Activated CD8-positive, alpha-beta memory T cell treated with anti-CD3 and anti-CD28 coated beads for 36 hours (primary cell): ENCODE measurements around the gene UPK1A. TPM values are rescaled to one million over a fixed set of nuclear protein-coding genes. Genes with fewer than 3 reads are reported as not detected.

Experiments used
- CTCF ChIA-PET: fragments of 350-600 bp; sonication (Branson Sonifier 250); formaldehyde crosslinking; loops from one replicate; lab custom pipeline; 2021; ENCODE audit warnings: antibody characterized with exemption; lab: Charles Lee
- POLR2A ChIA-PET: fragments of 350-600 bp; sonication (Branson Sonifier 250); formaldehyde crosslinking; loops from one replicate; lab custom pipeline; 2021; ENCODE audit warnings: antibody characterized with exemption; lab: Charles Lee
- total RNA-seq, 2 experiments: library from RNA; stranded (reverse); gene quantifications; one replicate each; pipeline ENCODE4 v1.2.3, GENCODE V29; 2021

The UPK1A gene
- total RNA-seq, 2 experiments from 2014 or later = 0.23 to 0.38 TPM

GRCh38 chr19:35722461-35722860 lies 56.1 kb downstream of the UPK1A start:
- ChIA-PET CTCF (no interaction called here), POLR2A (interaction anchor here (2.8 kb wide), 1 partner anchor 17 kb away, joined by 10 read pairs; no protein-coding TSS in a partner anchor)

GRCh38 chr19:35722897-35723296 lies 56.6 kb downstream of the UPK1A start:
- POLR2A ChIA-PET = interaction anchor here (1.3 kb wide), 1 partner anchor 15 kb away, joined by 5 read pairs; no protein-coding TSS in a partner anchor
- CTCF ChIA-PET = interaction anchor here (0.6 to 1.1 kb wide), 2 partner anchors 17 to 98 kb away, joined by 4 to 5 read pairs; no protein-coding TSS in a partner anchor

GRCh38 chr19:35723671-35724070 lies 57.4 kb downstream of the UPK1A start:
- POLR2A ChIA-PET = interaction anchor here (1.3 kb wide), 1 partner anchor 14 kb away, joined by 5 read pairs; no protein-coding TSS in a partner anchor
- CTCF ChIA-PET = interaction anchor here (0.6 to 1.3 kb wide), 3 partner anchors 16 to 97 kb away, joined by 4 to 8 read pairs (median 5); no protein-coding TSS in a partner anchor

- ChIA-PET POLR2A (interaction anchor here (1.3 kb wide), 1 partner anchor 13 kb away, joined by 5 read pairs; no protein-coding TSS in a partner anchor), CTCF (interaction anchor here (1.3 kb wide), 1 partner anchor 20 kb away, joined by 8 read pairs; no protein-coding TSS in a partner anchor)
These were observed 57.8 kb downstream of the UPK1A start for GRCh38 chr19:35724132-35724531.

GRCh38 chr19:35724560-35724959 lies 58.2 kb downstream of the UPK1A start:
- ChIA-PET CTCF (interaction anchor here (1.3 kb wide), 1 partner anchor 19 kb away, joined by 8 read pairs; no protein-coding TSS in a partner anchor), POLR2A (no interaction called here)

GRCh38 chr19:35725216-35725861 lies 59.0 kb downstream of the UPK1A start:
- POLR2A ChIA-PET = interaction anchor here (1.4 kb wide), 1 partner anchor 15 kb away, joined by 4 read pairs; no protein-coding TSS in a partner anchor
- CTCF ChIA-PET = no interaction called here

GRCh38 chr19:35727053-35727955 lies 61.0 kb downstream of the UPK1A start:
- ChIA-PET CTCF (interaction anchor here (1.2 to 1.9 kb wide), 3 partner anchors 15 to 35 kb away, joined by 3 to 8 read pairs (median 5); partner anchors contain the start of gene IGFLR1), POLR2A (interaction anchor here (2.3 kb wide), 1 partner anchor 10 kb away, joined by 18 read pairs; no protein-coding TSS in a partner anchor)

Other genes with a start within 250 kb of the UPK1A start
- gene FFAR2, start 218.3 kb upstream of the UPK1A start, total RNA-seq = not detected
- not detected for gene KRTDAP, start 176.1 kb upstream of the UPK1A start, total RNA-seq
- 1 to 10 TPM in 1 of 2 experiments, under 1 TPM in 1; 0.65 to 2.0 TPM for gene DMKN, start 152.9 kb upstream of the UPK1A start, total RNA-seq
- gene SBSN, start 138.2 kb upstream of the UPK1A start, total RNA-seq = not detected
- not detected for gene GAPDHS, start 133.1 kb upstream of the UPK1A start, total RNA-seq
- gene TMEM147, start 120.9 kb upstream of the UPK1A start, total RNA-seq = 100 to 1,000 TPM; 106 to 110 TPM
- not detected for gene ATP4A, start 102.9 kb upstream of the UPK1A start, total RNA-seq
- not detected for gene PMIS2, start 80.3 kb upstream of the UPK1A start, total RNA-seq
- 10 to 100 TPM; 38.8 to 40.9 TPM for gene HAUS5, start 53.8 kb upstream of the UPK1A start, total RNA-seq
- gene RBM42, start 37.5 kb upstream of the UPK1A start, total RNA-seq = 100 to 1,000 TPM; 102 to 104 TPM
- gene ETV2, start 24.8 kb upstream of the UPK1A start, total RNA-seq = 1 to 10 TPM; 2.0 to 2.1 TPM
- 100 to 1,000 TPM; 426 to 431 TPM for gene COX6B1, start 18.2 kb upstream of the UPK1A start, total RNA-seq
- gene ZBTB32, start 38.0 kb downstream of the UPK1A start, total RNA-seq = 100 to 1,000 TPM; 278 to 282 TPM
- 10 to 100 TPM; 52.0 to 53.1 TPM for gene KMT2B, start 51.5 kb downstream of the UPK1A start, total RNA-seq
- gene IGFLR1, start 75.9 kb downstream of the UPK1A start, total RNA-seq = 10 to 100 TPM; 82.6 to 85.6 TPM
- gene U2AF1L4, start 78.9 kb downstream of the UPK1A start, total RNA-seq = 10 to 100 TPM; 24.9 to 26.6 TPM
- 10 to 100 TPM; 50.8 to 53.4 TPM for gene PSENEN, start 79.1 kb downstream of the UPK1A start, total RNA-seq
- 10 to 100 TPM in 1 of 2 experiments, 1 to 10 TPM in 1; 7.3 to 10.5 TPM for gene LIN37, start 82.1 kb downstream of the UPK1A start, total RNA-seq
- under 1 TPM in 1 of 2 experiments, not detected in 1; 0.21 TPM for gene HSPB6, start 90.5 kb downstream of the UPK1A start, total RNA-seq
- gene PROSER3, start 91.7 kb downstream of the UPK1A start, total RNA-seq = 10 to 100 TPM; 33.7 to 37.0 TPM
- gene ARHGAP33, start 109.0 kb downstream of the UPK1A start, total RNA-seq = 10 to 100 TPM; 12.0 to 16.5 TPM
- not detected for gene PRODH2, start 146.3 kb downstream of the UPK1A start, total RNA-seq
- not detected for gene NPHS1, start 186.0 kb downstream of the UPK1A start, total RNA-seq
- 1 to 10 TPM; 1.0 TPM for gene KIRREL2, start 190.4 kb downstream of the UPK1A start, total RNA-seq
- 1 to 10 TPM in 1 of 2 experiments, under 1 TPM in 1; 0.61 to 1.7 TPM for gene APLP1, start 202.1 kb downstream of the UPK1A start, total RNA-seq
- 10 to 100 TPM; 80.2 to 85.9 TPM for gene NFKBID, start 234.0 kb downstream of the UPK1A start, total RNA-seq
- gene HCST, start 236.0 kb downstream of the UPK1A start, total RNA-seq = 10 to 100 TPM; 63.0 to 66.2 TPM
- not detected for gene TYROBP, start 241.8 kb downstream of the UPK1A start, total RNA-seq